ENCODE measurements around the gene DGKQ. TPM values are rescaled to one million over a fixed set of nuclear protein-coding genes. Genes with fewer than 3 reads are reported as not detected.

The DGKQ gene
- total and polyA plus RNA-seq, 2 of the 8 experiments (the other 6 are each of a cell fraction or from before 2014, with no cell fraction given) = 7.3 to 9.7 TPM

DNA sequence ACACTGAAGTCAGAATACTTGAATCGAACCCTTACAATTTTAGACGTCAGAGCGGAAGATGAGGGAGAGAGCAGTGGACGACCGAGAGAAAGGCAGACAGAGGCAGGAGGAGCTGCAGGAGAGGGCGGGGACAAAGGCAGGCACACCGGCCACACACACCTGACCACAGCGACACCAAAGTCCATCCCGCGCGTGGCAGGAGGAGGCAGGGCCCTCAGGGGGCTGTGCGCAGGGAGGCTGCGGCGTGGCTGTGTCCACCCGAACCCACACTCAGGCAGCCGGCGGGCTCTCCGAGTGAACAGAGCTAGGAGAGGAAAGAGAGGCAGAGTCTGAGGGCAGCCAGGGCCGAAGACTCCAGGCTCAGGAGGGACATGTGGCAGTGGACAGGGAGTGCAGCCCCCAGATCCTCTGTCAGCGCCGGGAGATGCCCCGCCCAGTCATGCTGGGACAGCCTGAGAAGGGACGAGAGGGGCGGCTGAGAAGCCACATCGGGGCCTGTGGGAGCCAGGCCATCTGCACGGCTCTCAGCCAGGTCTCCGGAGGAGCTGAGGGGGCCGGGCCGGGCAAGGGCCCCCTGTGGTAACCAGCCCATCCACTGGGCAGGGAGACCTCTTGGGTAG is 61.4 kb downstream of the DGKQ start:
- Histone ChIP-seq H2AK5ac (ENCODE audit: low read depth, low read length) (no peak overlapping the region), H3K23ac (ENCODE audit: insufficient read length) (no peak overlapping the region), H4K5ac (ENCODE audit: insufficient read length, low read depth, low read length) (no peak overlapping the region), H4K91ac (replicated peaks; ENCODE audit: insufficient read length, low read length) (no peak overlapping the region), H2BK20ac (ENCODE audit: low read length) (no peak overlapping the region), H4K20me1 (replicated peaks in 1 of 2; ENCODE audit: control insufficient read depth in 1 of 2, insufficient read depth in 2 of 2, low read length in 2 of 2) (peaks cover 2 to 7% of the 10 kb centered on the region in 2 experiments), H2BK12ac (ENCODE audit: low read depth, low read length) (no peak overlapping the region), H3K18ac (ENCODE audit: extremely low read depth, low read length) (no peak overlapping the region), H3K4me1 (replicated peaks in 1 of 4; ENCODE audit: control insufficient read depth in 3 of 4, insufficient read depth in 4 of 4, low read length in 3 of 4) (no peaks in the 10 kb centered on the region), H3K23me2 (ENCODE audit: low read depth, low read length) (no peaks in the 10 kb centered on the region), H2BK15ac (ENCODE audit: low read length) (no peak overlapping the region), H3K27me3 (replicated peaks in 1 of 4; ENCODE audit: control insufficient read depth in 3 of 4, extremely low read depth in 1 of 4, insufficient read depth in 3 of 4, low read length in 3 of 4) (no peaks in the 10 kb centered on the region), H3K36me3 (ENCODE audit: control insufficient read depth in 2 of 4, insufficient read depth in 4 of 4, low read length in 3 of 4) (peaks cover 0 to 8% (median 3%) of the 10 kb centered on the region in 4 experiments; a peak in 3 of 8 replicates), H3K4me3 (ENCODE audit: extremely low read depth in 1 of 4, insufficient read depth in 2 of 4, low read depth in 3 of 4, low read length in 4 of 4) (no peak overlapping the region), H3K27ac (ENCODE audit: low read depth, low read length) (no peak overlapping the region), H3K4ac (replicated peaks; ENCODE audit: insufficient read length, low read depth, low read length) (no peak overlapping the region), H3K79me2 (ENCODE audit: control insufficient read depth in 1 of 2, insufficient read depth in 2 of 2, low read length in 2 of 2) (peaks cover 8 to 23% of the 10 kb centered on the region in 2 experiments), H3K4me2 (ENCODE audit: insufficient read depth in 1 of 2, low read depth in 2 of 2, low read length in 2 of 2) (no peak overlapping the region), H2BK5ac (ENCODE audit: low read depth, low read length) (no peak overlapping the region), H3K56ac (replicated peaks; ENCODE audit: insufficient read length, low read depth, low read length) (no peak overlapping the region), H2AFZ (ENCODE audit: low read length) (no peak overlapping the region), H3K9me3 (ENCODE audit: insufficient read depth in 2 of 2, low read depth in 1 of 2, low read length in 1 of 2) (no peaks in the 10 kb centered on the region; a peak in 1 of 4 replicates), H2BK120ac (replicated peaks; ENCODE audit: low read depth, low read length) (no peak overlapping the region), H3K9ac (replicated peaks in 1 of 4; ENCODE audit: extremely low read depth in 1 of 4, low read depth in 3 of 4, low read length in 3 of 4) (no peak overlapping the region), H3K14ac (ENCODE audit: insufficient read length) (no peak overlapping the region), H4K8ac (ENCODE audit: extremely low read depth, insufficient read depth, low read length) (no peak overlapping the region), H3K79me1 (ENCODE audit: low read depth, low read length) (peaks cover 7% of the 10 kb centered on the region)
- ChIA-PET POLR2A (ENCODE audit: partially characterized antibody) (no interaction called here), CTCF (ENCODE audit: partially characterized antibody) (interaction anchor here (1.0 to 1.6 kb wide), 7 partner anchors 15 to 477 kb away, joined by 3 to 6 read pairs (median 3); no protein-coding TSS in a partner anchor)
- TF ChIP-seq TCF12 (IDR thresholded peaks at IDR 0.05; ENCODE audit: low read depth, low read length) (no peak), CBX5 (IDR thresholded peaks at IDR 0.05; ENCODE audit: low read depth, low read length) (no peak), JUN (IDR thresholded peaks at IDR 0.05; ENCODE audit: low read depth, low read length) (no peak), EP300 (IDR thresholded peaks at IDR 0.05; ENCODE audit: borderline replicate concordance in 1 of 2, low read depth in 2 of 2, low read length in 2 of 2) (no peak), NANOG (IDR thresholded peaks at IDR 0.05; ENCODE audit: insufficient read depth, low read depth, low read length, poor library complexity, severe bottlenecking) (no peak), CBX8 (IDR thresholded peaks at IDR 0.05; ENCODE audit: borderline replicate concordance, low read depth, low read length) (no peak), TAF1 (IDR thresholded peaks at IDR 0.05; ENCODE audit: low read depth, low read length) (no peak), TEAD4 (IDR thresholded peaks at IDR 0.05; ENCODE audit: low read depth, low read length) (no peak), EZH2 (IDR thresholded peaks at IDR 0.05; ENCODE audit: low read depth, low read length, severe bottlenecking) (no peak), ZNF274 (IDR thresholded peaks at IDR 0.05; ENCODE audit: borderline replicate concordance, extremely low read depth, low read length) (no peak)
- DNase-seq (ENCODE audit: low read depth in 1 of 2, low spot score in 2 of 2) (no peak), FAIRE-seq (no peak)
- WGBS, 2 experiments (ENCODE audit: extremely low coverage in 1 of 2, insufficient coverage in 1 of 2, insufficient read length in 1 of 2, insufficient replicate concordance in 2 of 2, low coverage in 1 of 2, low lambda C conversion rate in 2 of 2, missing lambda C conversion rate in 1 of 2) = 92% methylated on average over 25 of the region's 29 CpGs; no CpG with 5 or more reads in 1 of the 2 experiments

All from H1 (cell line).